H9 (cell line): Measurements from ENCODE around the gene PLPP1. TPM values are rescaled to one million over a fixed set of nuclear protein-coding genes. Genes with fewer than 3 reads are reported as not detected.

Experiments
- DNase-seq: peaks from one replicate; pipeline ENCODE4 v3.0.0-alpha.2; 2017
- H2AFZ ChIP-seq: one replicate; pipeline ENCODE4 v1.6.1; 2013; ENCODE audit warnings: mild to moderate bottlenecking, low read length, control low read depth, moderate library complexity
- H2AK5ac ChIP-seq: 2 replicates; pipeline ENCODE4 v1.6.1; 2013; ENCODE audit warnings: low read length, control low read depth, mixed read lengths; ENCODE audit not compliant: insufficient read length
- H2BK120ac ChIP-seq: one replicate; pipeline ENCODE4 v1.6.1; 2013; ENCODE audit warnings: low read depth, mild to moderate bottlenecking, low read length, control low read depth, inconsistent platforms; ENCODE audit not compliant: poor library complexity, severe bottlenecking
- H2BK12ac ChIP-seq: 2 replicates; pipeline ENCODE4 v1.6.1; 2013; ENCODE audit warnings: low read length, control low read depth, mixed read lengths, low read depth; ENCODE audit not compliant: insufficient read length
- H2BK15ac ChIP-seq: 2 replicates; pipeline ENCODE4 v1.6.1; 2013; ENCODE audit warnings: low read depth, low read length, control low read depth
- H2BK20ac ChIP-seq: one replicate; pipeline ENCODE4 v1.6.1; 2013; ENCODE audit warnings: low read depth, mild to moderate bottlenecking, low read length, control low read depth, inconsistent platforms; ENCODE audit not compliant: poor library complexity, severe bottlenecking
- H2BK5ac ChIP-seq: 2 replicates; pipeline ENCODE4 v1.6.1; 2013; ENCODE audit warnings: low read length, control low read depth, mixed read lengths; ENCODE audit not compliant: insufficient read length
- H3K14ac ChIP-seq: 2 replicates; pipeline ENCODE4 v1.6.1; 2013; ENCODE audit warnings: low read length, control low read depth; ENCODE audit not compliant: insufficient read depth
- H3K18ac ChIP-seq: 2 replicates; pipeline ENCODE4 v1.6.1; 2013; ENCODE audit warnings: low read depth, mild to moderate bottlenecking, mixed read lengths, low read length, control low read depth; ENCODE audit not compliant: insufficient read length
- H3K23ac ChIP-seq: 2 replicates; pipeline ENCODE4 v1.6.1; 2013; ENCODE audit warnings: low read length, control low read depth, mixed read lengths, low read depth; ENCODE audit not compliant: insufficient read length
- H3K23me2 ChIP-seq: 2 replicates; pipeline ENCODE4 v1.6.1; 2013; ENCODE audit warnings: low read depth, mild to moderate bottlenecking, mixed read lengths, low read length, control low read depth; ENCODE audit not compliant: insufficient read length, poor library complexity, severe bottlenecking
- H3K27ac ChIP-seq: 2 replicates; pipeline ENCODE4 v1.5.1; 2013; ENCODE audit warnings: low read length, control low read depth, mixed read lengths, low read depth; ENCODE audit not compliant: insufficient read length
- H3K27me3 ChIP-seq: 2 replicates; pipeline ENCODE4 v1.6.1; 2013; ENCODE audit warnings: low read length, control low read depth, inconsistent platforms; ENCODE audit not compliant: insufficient read depth
- H3K4ac ChIP-seq: 2 replicates; pipeline ENCODE4 v1.6.1; 2013; ENCODE audit warnings: low read depth, mild to moderate bottlenecking, control low read depth, inconsistent platforms, low read length, moderate library complexity
- H3K4me1 ChIP-seq: 2 replicates; pipeline ENCODE4 v1.6.1; 2013; ENCODE audit warnings: low read length, control low read depth, inconsistent platforms; ENCODE audit not compliant: insufficient read depth
- H3K4me2 ChIP-seq: 2 replicates; pipeline ENCODE4 v1.6.1; 2013; ENCODE audit warnings: low read length, control low read depth, mixed read lengths; ENCODE audit not compliant: insufficient read length, insufficient read depth
- H3K56ac ChIP-seq: 2 replicates; pipeline ENCODE4 v1.6.1; 2013; ENCODE audit warnings: low read depth, mild to moderate bottlenecking, mixed read lengths, low read length, control low read depth; ENCODE audit not compliant: insufficient read length
- H3K79me1 ChIP-seq: 2 replicates; pipeline ENCODE4 v1.6.1; 2013; ENCODE audit warnings: low read depth, mild to moderate bottlenecking, moderate library complexity, low read length, control low read depth, inconsistent platforms; ENCODE audit not compliant: insufficient read depth, poor library complexity, severe bottlenecking
- H3K79me2 ChIP-seq: 2 replicates; pipeline ENCODE4 v1.6.1; 2013; ENCODE audit warnings: low read length, control low read depth, inconsistent platforms; ENCODE audit not compliant: insufficient read depth
- H3K9ac ChIP-seq: 2 replicates; pipeline ENCODE4 v1.6.1; 2013; ENCODE audit warnings: low read length, control low read depth, mixed read lengths; ENCODE audit not compliant: insufficient read length; ENCODE audit errors: extremely low read depth
- H3K9me3 ChIP-seq: one replicate; pipeline ENCODE4 v1.6.1; 2013; ENCODE audit warnings: low read depth, low read length, inconsistent platforms; ENCODE audit not compliant: control insufficient read depth
- H3T11ph ChIP-seq: one replicate; pipeline ENCODE4 v1.6.1; 2013; ENCODE audit warnings: mild to moderate bottlenecking, low read length, control low read depth, inconsistent platforms
- H4K20me1 ChIP-seq: one replicate; pipeline ENCODE4 v1.6.1; 2013; ENCODE audit not compliant: control insufficient read depth, insufficient read length, insufficient read depth
- H4K5ac ChIP-seq: 2 replicates; pipeline ENCODE4 v1.6.1; 2013; ENCODE audit warnings: low read depth, mild to moderate bottlenecking, mixed read lengths, low read length, control low read depth; ENCODE audit not compliant: insufficient read length
- H4K8ac ChIP-seq: replicated peaks from 2 replicates; pipeline ENCODE4 v1.6.1; 2013; ENCODE audit warnings: low read length, control low read depth, mixed read lengths, low read depth; ENCODE audit not compliant: insufficient read length
- H4K91ac ChIP-seq: 2 replicates; pipeline ENCODE4 v1.6.1; 2013; ENCODE audit warnings: low read depth, mild to moderate bottlenecking, moderate library complexity, mixed read lengths, low read length, control low read depth; ENCODE audit not compliant: insufficient read length
- H3K27ac Mint-ChIP-seq, 3 experiments: 2 replicates in 2 of 3; 3 replicates in 1 of 3; pipeline ENCODE4 v1.8.0; 2020 to 2021; ENCODE audit warnings: mixed read lengths in 3 of 3, mild to moderate bottlenecking in 1 of 3, moderate library complexity in 1 of 3
- H3K27me3 Mint-ChIP-seq: 2 replicates; pipeline ENCODE4 v1.8.0; 2021; ENCODE audit warnings: low read depth, mild to moderate bottlenecking, moderate library complexity, mixed read lengths
- H3K36me3 Mint-ChIP-seq, 3 experiments: 2 replicates in 2 of 3; 3 replicates in 1 of 3; pipeline ENCODE4 v1.8.0; 2020 to 2021; ENCODE audit warnings: low read depth in 3 of 3, mixed read lengths in 3 of 3; ENCODE audit not compliant: insufficient read depth in 1 of 3
- H3K4me1 Mint-ChIP-seq, 2 experiments: 2 replicates each; pipeline ENCODE4 v1.8.0; 2020; ENCODE audit warnings: mixed read lengths in 2 of 2
- H3K4me3 Mint-ChIP-seq, 2 experiments: 2 replicates in 1 of 2; 3 replicates in 1 of 2; pipeline ENCODE4 v1.8.0; 2020 to 2021; ENCODE audit warnings: mild to moderate bottlenecking in 2 of 2, mixed read lengths in 2 of 2, moderate library complexity in 1 of 2
- H3K9me3 Mint-ChIP-seq, 2 experiments: 2 replicates in 1 of 2; 3 replicates in 1 of 2; pipeline ENCODE4 v1.8.0; 2020; ENCODE audit warnings: mild to moderate bottlenecking in 2 of 2, mixed read lengths in 2 of 2, moderate library complexity in 1 of 2
- CTCF ChIP-seq: fragments of 200-600 bp; sonication (generic); conservative IDR thresholded peaks from 3 replicates; pipeline ENCODE4 v1.8.0; 2021; ENCODE audit warnings: antibody characterized with exemption, mild to moderate bottlenecking
- WGBS: extraction: QIAGEN DNeasy Blood & Tissue Kit; methylation state at CpG from one replicate; pipeline ENCODE4 v1.1.7; 2013; ENCODE audit warnings: missing lambda C conversion rate, low lambda C conversion rate, mixed read lengths; ENCODE audit not compliant: insufficient read length; ENCODE audit errors: extremely low coverage; 5-methylcytosine and 5-hydroxymethylcytosine counted together
- total RNA-seq: library from RNA; stranded (reverse); gene quantifications from 2 replicates; pipeline ENCODE4 v1.2.1, GENCODE V29; 2021

The PLPP1 gene
- total RNA-seq, 1 experiment from 2014 or later: 85.9 TPM

DNA sequence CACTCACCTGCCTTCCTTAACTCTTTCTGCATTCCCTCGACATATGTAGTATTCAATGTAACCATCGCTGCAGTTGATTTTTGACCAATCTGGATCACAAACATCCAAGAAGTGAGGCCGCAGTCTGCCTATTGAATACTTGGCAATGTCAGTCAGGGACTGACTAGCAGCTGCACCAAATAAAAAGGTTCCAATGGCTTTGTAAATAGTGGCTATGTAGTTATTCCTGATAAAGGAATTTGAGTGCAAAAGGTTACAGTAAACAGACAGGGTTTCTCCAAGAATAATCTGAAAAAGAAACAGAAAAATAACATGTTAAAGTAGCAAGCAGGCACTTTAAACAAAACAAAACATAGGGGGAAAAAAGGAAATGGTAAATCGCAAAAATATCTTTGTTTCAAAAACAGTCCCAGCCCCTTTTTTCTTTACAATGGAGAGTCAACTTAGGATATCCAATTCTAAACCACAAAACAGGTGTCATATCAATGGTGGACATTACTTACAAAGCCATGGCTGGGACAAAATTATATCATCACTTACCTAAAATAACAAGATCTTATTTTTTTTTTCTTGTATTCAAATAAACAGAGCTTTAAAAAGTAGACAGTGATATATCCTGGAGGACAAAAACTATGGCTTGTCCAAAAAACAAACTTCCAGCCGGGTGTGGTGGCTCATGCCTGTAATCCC lies 66.8 kb downstream of the PLPP1 start:
- TF ChIP-seq CTCF: no peak
- Histone ChIP-seq H3K79me1 (peaks cover 2% of the 10 kb centered on the region), H3K9ac (no peak overlapping the region), H3K4me1 (no peaks in the 10 kb centered on the region), H2BK20ac (no peak overlapping the region), H4K20me1 (no peaks in the 10 kb centered on the region), H3K4ac (no peak overlapping the region), H3K4me2 (no peak overlapping the region), H3K79me2 (no peaks in the 10 kb centered on the region; the same call in 1 of the 2 replicates), H2BK120ac (no peak overlapping the region), H3K27me3 (no peaks in the 10 kb centered on the region), H4K8ac (no peak overlapping the region), H3K27ac (no peak overlapping the region), H3K23ac (no peak overlapping the region), H2BK15ac (no peak overlapping the region), H3K23me2 (no peaks in the 10 kb centered on the region), H4K91ac (no peak overlapping the region), H2AK5ac (no peak overlapping the region), H3K9me3 (no peaks in the 10 kb centered on the region), H3K18ac (no peak overlapping the region), H3K56ac (no peak overlapping the region), H3K14ac (no peak overlapping the region), H2AFZ (no peak overlapping the region), H2BK12ac (no peak overlapping the region), H4K5ac (no peak overlapping the region), H2BK5ac (no peak overlapping the region), H3T11ph (no peak overlapping the region)
- Mint-ChIP-seq H3K36me3 (peaks cover 10 to 55% (median 37%) of the 10 kb centered on the region in 3 experiments; a peak in 5 of 7 replicates), H3K27ac (peak overlapping the region in 2 of 3 experiments; percentile 55 to 92; a peak in 2 of 7 replicates), H3K4me3 (no peak overlapping the region), H3K27me3 (no peaks in the 10 kb centered on the region), H3K9me3 (no peaks in the 10 kb centered on the region), H3K4me1 (peaks cover 17 to 21% of the 10 kb centered on the region in 2 experiments)
- no CpG with 5 or more reads among the region's 5 CpGs for WGBS
- no peak for DNase-seq
